Femur (tissue), 1 donor: Measurements from ENCODE around the gene CDKN1C.
A peak's percentile ranks its signal among the peaks of the same experiment; 100 is the strongest.

ENCODE experiments used
- DNase-seq: peaks from one replicate; pipeline ENCODE4 v3.0.0-alpha.2; 2017

Gene CDKN1C

DNA sequence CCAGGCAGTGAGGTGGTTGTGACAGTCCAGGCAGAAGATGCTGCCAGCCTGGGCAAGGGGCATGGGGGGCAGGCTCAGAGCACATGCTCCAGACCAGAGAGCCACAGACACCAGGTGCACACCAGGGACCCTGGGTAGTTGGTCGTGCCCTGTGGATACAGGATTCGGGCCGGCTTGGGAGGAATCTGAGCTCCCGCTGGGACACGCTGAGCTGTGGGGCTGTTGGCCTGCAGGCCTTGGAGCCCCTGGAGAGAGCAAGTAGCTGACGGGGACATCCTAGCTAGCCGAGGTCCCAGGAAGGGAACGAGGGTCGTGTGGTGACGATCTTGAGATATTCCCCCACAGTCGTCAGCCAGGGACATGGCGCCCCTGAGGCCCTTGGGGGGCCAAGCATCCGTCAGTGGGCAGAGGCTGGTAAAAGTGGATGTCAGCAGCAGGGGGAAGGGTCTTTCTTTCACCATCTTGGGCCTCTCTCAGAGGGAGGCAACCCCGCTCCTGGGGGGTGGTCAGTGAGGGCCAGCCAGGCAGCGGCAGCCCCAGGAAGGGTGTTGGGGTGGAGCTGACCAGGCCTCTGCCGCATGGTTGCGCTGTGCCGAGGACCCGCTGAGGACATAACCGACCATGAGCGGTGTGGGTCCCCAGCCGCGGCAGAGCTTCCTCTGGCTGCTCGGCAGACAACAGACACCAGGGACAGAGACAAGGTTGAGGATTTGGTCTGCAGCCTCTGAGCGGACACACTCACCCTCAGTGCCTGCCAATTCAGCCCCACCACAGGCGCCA lies 44.0 kb downstream of the CDKN1C start:
- no peak for DNase-seq

DNA sequence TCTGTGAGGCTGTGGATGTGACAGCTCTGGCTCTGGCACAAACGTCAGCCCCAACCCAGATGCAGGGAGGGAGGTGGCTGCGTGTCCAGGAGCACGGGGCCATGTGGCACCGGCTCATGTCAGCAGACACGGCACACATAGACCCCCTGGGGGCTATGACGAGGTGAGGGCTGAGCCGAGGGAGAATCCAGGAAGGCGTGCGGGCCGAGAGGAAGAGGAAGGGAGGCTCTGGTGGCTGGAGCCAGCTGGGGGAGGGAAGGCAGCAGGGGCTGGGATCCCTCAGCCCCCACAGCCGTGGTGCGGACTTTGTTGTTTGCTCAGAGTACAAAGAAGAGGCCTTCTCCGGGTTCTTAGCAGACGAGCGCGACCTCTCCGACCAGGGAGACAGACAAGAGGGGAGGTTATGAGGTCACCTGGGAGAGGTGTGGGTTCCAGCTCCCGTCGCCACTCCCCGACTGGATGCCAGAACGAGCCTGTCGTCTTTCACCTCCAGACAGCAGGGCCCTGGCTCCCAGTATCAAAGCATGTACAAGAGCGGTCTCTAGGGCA lies 46.1 kb downstream of the CDKN1C start:
- DNase-seq = no peak

DNA sequence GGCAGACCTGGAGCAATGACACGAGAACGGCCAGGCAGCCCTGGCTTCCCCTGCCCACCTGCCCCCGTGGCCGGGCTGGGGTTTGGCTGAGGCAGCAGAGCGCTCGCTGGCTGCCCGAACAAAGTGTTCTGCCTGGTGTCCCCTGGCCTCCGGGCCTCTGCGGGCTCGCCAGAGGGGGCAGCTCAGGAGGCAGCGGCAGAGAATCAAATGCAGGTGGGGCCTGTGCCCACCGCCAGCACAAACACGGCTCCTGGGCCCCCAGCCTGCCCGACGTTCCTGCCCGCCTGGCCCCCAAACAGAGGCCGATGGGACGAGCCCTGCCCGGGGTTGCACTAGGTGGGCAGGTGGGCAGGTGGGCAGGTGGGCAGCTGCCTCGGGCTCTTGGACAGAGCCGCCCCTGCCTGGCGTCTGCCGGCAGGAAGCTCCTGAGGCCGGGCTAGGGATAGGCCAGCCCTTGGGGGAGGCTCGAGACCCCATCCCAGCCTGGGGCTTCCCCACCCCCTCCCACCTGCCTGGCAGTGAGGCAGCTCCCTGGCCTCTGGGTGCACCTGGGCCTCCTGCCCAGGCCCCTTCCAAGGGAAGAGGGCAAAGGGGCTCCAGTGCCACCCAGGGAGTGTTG lies 46.8 kb downstream of the CDKN1C start:
- no peak for DNase-seq

DNA sequence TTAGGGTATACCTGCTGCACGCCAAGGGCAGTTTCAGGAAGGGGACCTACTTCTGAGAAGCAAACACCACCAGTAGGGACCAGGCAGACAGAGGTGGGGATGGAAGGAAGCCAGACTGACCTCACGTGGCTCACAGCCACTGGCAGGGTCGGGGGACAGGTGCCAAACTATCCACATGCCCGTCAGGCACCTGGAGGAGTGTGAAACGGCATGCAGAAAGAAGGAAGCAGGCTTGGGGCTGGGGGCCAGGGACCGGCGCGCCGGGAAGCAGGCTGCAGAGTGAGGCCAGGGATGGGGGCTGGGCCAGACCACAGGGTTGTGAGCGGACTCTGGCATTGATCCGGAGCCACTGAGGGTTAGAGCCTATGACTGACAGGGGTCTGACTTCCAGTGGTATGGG lies 47.5 kb downstream of the CDKN1C start:
- DNase-seq = no peak

DNA sequence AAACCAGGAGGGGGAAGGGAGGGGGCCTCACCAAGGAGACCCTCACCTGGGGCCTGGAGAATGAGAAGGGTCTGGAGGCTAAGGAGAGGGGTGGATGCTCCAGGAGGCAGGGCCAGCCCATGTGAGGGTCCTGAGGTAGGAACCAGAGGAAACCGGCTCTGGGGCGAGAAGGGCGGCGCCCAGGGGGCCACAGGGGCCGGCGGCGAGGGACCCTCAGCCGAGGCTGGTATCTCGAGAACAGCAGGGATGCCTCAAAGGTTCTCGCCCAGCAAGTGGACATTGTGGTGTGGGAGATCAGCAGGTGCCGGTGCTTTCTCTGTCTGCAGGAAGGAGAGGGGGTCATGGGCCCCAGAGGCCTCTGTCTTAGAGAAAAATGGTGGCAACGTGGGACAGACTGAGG lies 47.9 kb downstream of the CDKN1C start:
- DNase-seq = no peak

DNA sequence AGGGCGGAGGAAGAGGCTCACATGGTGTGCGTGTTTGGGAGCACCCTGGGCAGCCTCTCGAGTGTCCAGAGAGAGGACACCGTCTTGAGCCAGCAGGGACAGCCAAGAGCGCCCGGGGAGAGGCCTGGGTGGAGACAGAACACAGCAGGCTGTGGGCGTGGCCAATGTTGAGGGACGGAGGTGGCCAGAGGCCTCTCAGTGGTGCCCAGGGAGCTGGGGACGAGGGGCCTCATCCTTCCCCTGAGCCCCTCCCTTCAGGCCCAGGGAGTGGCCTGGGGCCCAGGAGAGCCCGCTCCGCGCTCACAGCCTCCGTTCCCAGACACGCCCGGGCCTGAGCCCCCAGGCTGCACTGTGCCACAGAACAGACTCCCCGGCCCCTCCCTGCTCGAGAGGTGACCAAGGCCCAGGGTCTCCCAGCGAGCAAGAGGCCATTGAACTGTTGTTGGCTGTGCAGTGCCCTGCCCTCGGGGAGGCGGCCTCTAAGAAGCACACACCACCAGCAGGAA lies 48.4 kb downstream of the CDKN1C start:
- peak; percentile 80 for DNase-seq

DNA sequence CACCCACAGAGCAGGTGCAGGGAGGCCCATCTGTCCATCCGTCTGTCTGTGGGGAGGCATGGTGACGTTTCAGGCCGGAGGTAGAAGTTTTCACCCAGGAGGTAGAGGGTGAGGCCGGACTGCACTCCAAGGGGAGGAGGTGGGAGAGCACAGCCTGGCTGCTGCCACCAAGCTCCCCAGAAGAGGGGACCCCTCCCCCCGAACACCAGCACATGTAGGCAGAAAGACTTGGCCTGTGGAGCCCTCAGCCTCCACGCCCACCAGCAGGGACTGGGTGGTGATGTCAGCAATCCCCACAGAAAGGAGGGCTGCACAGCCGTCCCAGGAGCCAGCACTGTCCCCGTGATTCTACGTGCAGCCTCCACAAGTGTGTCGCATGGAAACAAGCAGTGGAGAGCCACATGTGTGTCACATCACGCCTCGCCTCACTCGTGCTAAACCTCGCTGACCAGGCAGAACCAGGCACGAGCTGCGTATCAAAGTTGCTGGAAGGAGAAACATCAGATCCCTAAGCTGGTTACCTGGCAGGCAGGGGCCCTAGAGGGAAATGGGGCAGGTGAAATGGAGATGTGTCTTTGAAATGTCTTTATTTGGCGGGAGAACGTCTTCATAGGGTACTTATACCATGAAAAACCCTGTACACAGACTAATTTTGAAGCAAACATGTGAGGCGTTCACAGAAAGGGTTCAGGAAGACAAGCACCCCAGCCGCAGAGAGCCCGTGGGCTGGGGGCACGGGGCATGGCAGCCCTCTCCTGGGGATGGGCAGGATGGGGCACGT lies 49.1 kb downstream of the CDKN1C start:
- no peak for DNase-seq

DNA sequence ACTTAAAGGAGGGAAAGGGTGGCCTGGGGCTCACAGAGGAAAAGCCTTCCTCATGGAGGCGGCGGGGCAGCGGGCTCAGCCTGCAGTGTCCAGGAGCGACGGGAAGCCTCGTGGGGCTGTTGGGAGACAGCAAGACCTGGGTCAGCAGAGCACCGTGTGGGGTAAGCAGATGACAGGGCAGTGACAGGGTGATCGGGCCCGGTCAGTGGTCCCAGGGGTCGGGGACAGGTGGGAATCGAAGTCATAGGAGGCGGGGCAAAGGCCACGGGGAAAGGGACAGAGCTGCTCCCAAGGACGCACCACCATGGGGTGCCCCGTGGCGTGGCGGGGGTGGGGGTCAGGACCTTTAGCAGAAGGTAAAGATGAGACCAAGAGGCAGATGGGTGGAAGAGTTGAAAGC lies 49.8 kb downstream of the CDKN1C start:
- DNase-seq = no peak

DNA sequence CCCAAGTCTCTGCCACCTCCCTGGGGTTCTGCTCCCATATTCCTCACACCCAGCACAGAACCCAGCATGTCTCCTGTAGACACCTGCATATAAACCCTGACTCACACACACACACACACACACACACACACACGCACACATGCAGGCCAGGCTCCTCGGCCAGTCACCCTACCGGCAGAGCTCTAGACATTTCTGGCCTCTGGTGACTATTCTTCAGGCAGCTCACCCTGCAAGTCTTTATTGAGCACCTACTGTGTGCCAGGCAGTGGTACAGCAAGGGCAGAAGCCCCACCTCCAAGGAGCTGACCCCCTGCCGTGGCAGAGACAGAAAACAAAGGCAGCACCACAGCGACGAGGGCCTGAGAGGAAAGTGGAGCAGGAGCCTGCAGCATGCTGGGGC lies 50.3 kb downstream of the CDKN1C start:
- no peak for DNase-seq

DNA sequence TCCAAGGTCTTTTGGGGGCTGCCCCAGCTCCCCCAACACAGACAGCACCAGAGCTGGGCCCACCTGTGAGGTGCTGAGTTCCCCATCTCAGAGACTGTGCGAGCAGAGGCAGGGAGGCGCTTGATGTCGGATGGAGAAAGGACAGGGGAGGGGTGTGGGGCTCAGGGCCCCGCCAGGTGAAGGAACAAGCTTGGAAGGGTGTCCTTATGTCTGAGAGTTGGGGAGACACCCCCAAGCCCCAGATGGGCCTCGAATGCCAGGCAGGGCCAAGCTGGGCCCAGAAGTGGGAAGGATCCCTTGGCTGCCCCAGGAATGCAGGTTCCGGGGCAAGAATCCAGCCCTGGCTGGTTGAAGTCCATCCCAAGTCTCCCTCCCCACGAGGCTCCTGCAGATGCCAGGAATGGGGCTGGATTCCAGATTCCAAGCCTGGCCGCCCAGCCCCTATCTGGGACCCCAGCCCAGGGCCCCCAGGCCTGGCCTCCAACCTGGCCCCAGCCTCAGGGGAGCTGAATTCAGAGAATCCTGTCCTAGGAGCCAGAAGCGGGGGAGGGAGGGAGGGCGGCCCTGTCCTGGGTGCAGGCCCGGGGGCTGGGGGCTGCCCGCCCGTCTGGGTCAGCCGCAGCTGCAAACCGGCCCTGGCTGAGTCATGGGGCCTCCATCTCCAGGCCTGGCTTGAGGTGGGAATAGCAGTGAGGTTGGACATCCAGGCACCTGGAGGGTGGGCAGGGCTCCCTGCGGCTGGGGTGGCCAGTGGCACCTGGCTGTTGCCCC lies 50.9 kb downstream of the CDKN1C start:
- peak; percentile 62 for DNase-seq

DNA sequence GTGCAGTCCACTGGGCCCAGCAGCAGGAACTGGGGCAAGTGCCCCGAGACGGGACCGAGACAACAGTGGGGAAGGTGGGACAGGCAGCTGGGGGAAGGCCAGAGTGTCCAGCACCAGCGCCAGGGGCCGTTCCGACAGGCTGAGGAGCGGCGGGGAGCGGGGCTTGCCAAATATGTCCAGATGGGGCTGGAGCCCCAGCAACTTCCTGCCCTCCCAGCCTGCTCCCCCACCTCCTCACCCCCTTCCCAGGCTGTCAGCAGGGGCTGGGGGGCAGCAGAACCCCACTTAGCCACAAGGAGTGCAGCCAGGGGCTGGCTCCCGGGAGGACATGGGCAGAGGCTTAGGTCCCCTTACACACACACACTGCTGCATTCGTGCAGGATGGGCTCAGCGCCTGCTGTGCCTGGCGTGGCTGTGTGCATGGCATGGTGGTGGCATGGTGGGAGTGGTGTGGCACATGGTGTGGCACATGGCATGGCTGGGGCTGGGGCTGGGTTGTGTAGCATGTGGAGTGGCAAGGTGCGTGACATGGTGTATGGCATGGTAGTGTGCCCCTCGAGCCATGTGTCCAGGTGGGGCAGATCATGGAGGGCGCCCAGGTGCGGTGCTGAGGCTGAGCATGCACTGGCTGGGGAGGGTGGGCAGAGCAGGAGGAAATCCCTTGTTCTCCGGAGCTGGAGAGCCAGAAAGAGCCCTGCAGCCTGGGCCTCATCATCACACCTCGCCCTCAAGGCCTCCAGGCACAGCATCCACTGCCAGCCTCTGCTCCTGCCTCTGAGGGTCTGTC lies 51.7 kb downstream of the CDKN1C start:
- DNase-seq = no peak
